ENCODE measurements around the gene EXTL2. TPM values are rescaled to one million over a fixed set of nuclear protein-coding genes. Genes with fewer than 3 reads are reported as not detected.

The EXTL2 gene
- total and polyA plus RNA-seq, 2 experiments from 2014 or later, result 45.3 to 45.4 TPM

- Histone ChIP-seq H3K4me1 (ENCODE audit: insufficient read depth) (no peaks in the 10 kb centered on the region), H3K4me3 (no peak overlapping the region), H4K20me1 (replicated peaks; ENCODE audit: insufficient read depth) (peaks cover 3% of the 10 kb centered on the region; the same call in 1 of the 2 replicates), H2AFZ (no peak overlapping the region), H3K4me2 (no peak overlapping the region), H3K27me3 (ENCODE audit: insufficient read depth) (no peaks in the 10 kb centered on the region), H3F3A (replicated peaks; ENCODE audit: low read depth) (no peaks in the 10 kb centered on the region), H3K9me2 (ENCODE audit: insufficient read depth) (no peaks in the 10 kb centered on the region), H3K27ac (ENCODE audit: low read depth) (no peak overlapping the region), H3K36me3 (ENCODE audit: insufficient read depth) (peaks cover 20% of the 10 kb centered on the region; the same call in 1 of the 2 replicates), H3K79me2 (replicated peaks; ENCODE audit: insufficient read depth) (no peaks in the 10 kb centered on the region; the same call in 1 of the 2 replicates)
- ATAC-seq (no peak), DNase-seq (ENCODE audit: low spot score) (no peak)
- H3K36me3 Mint-ChIP-seq (ENCODE audit: low read depth), result peaks cover 32% of the 10 kb centered on the region
- H3K9me3 Mint-ChIP-seq, result 0 out of 3 replicates have a peak, but pooled peaks cover 3% of the 10 kb centered on the region
- no peaks in the 10 kb centered on the region for H3K27me3 Mint-ChIP-seq (ENCODE audit: insufficient read depth, low read depth, poor library complexity)
- H3K4me1 Mint-ChIP-seq, result no peaks in the 10 kb centered on the region
- H3K27ac Mint-ChIP-seq, result no peak overlapping the region
- H3K4me3 Mint-ChIP-seq, result no peak overlapping the region
- TF ChIP-seq ZNF114 (CRISPR knock-in tag; IDR thresholded peaks at IDR 0.05) (no peak), ZNF331 (CRISPR knock-in tag; IDR thresholded peaks at IDR 0.05; ENCODE audit: low read depth) (no peak), ZNF462 (CRISPR knock-in tag; IDR thresholded peaks at IDR 0.05) (no peak), CTCF (conservative IDR thresholded peaks at IDR 0.05; ENCODE audit: low read depth in 2 of 2) (no peak), ETS1 (IDR thresholded peaks at IDR 0.05) (no peak), EZH2 (IDR thresholded peaks at IDR 0.05; ENCODE audit: low read depth, unreplicated experiment) (no peak), JUNB (IDR thresholded peaks at IDR 0.05; ENCODE audit: unreplicated experiment) (no peak), REST (IDR thresholded peaks at IDR 0.05; ENCODE audit: unreplicated experiment) (no peak), EZH2phosphoT487 (IDR thresholded peaks at IDR 0.05; ENCODE audit: unreplicated experiment) (no peak), NANOG (IDR thresholded peaks at IDR 0.05; ENCODE audit: borderline replicate concordance) (no peak)
These were observed 30.3 kb upstream of the EXTL2 start for GRCh38 chr1:100924991-100925390.
